ENCODE data around the gene NDUFA6.

GRCh38 chr22:42079319-42080251 lies 11.0 kb downstream of the NDUFA6 start, which contains the start of gene SMDT1:
- TF ChIP-seq, protein P1, sequence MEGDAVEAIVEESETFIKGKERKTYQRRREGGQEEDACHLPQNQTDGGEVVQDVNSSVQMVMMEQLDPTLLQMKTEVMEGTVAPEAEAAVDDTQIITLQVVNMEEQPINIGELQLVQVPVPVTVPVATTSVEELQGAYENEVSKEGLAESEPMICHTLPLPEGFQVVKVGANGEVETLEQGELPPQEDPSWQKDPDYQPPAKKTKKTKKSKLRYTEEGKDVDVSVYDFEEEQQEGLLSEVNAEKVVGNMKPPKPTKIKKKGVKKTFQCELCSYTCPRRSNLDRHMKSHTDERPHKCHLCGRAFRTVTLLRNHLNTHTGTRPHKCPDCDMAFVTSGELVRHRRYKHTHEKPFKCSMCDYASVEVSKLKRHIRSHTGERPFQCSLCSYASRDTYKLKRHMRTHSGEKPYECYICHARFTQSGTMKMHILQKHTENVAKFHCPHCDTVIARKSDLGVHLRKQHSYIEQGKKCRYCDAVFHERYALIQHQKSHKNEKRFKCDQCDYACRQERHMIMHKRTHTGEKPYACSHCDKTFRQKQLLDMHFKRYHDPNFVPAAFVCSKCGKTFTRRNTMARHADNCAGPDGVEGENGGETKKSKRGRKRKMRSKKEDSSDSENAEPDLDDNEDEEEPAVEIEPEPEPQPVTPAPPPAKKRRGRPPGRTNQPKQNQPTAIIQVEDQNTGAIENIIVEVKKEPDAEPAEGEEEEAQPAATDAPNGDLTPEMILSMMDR (optimal IDR thresholded peaks at IDR 0.05 in 1 of 3, IDR thresholded peaks at IDR 0.05 in 1 of 3, conservative IDR thresholded peaks at IDR 0.05 in 1 of 3; ENCODE audit: extremely low read depth in 1 of 3, insufficient read depth in 2 of 3, low read length in 3 of 3), result no peak
- TF ChIP-seq EZH2 (IDR thresholded peaks at IDR 0.05; ENCODE audit: low read length), result no peak
